GM19438 (cell line): Measurements from ENCODE around the gene CUTC.
"Not testable (repeated sequence)": the region's sequence is repeated elsewhere in the genome, so short reads cannot be mapped to it uniquely, and the experiment has no call there.

ENCODE experiments used
- ATAC-seq: cut with Tn5 transposase; IDR thresholded peaks from one replicate; pipeline ENCODE4 v1.9.1; 2021; ENCODE audit warnings: low read depth; ENCODE audit not compliant: unreplicated experiment

CUTC gene, protein sequence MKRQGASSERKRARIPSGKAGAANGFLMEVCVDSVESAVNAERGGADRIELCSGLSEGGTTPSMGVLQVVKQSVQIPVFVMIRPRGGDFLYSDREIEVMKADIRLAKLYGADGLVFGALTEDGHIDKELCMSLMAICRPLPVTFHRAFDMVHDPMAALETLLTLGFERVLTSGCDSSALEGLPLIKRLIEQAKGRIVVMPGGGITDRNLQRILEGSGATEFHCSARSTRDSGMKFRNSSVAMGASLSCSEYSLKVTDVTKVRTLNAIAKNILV

DNA sequence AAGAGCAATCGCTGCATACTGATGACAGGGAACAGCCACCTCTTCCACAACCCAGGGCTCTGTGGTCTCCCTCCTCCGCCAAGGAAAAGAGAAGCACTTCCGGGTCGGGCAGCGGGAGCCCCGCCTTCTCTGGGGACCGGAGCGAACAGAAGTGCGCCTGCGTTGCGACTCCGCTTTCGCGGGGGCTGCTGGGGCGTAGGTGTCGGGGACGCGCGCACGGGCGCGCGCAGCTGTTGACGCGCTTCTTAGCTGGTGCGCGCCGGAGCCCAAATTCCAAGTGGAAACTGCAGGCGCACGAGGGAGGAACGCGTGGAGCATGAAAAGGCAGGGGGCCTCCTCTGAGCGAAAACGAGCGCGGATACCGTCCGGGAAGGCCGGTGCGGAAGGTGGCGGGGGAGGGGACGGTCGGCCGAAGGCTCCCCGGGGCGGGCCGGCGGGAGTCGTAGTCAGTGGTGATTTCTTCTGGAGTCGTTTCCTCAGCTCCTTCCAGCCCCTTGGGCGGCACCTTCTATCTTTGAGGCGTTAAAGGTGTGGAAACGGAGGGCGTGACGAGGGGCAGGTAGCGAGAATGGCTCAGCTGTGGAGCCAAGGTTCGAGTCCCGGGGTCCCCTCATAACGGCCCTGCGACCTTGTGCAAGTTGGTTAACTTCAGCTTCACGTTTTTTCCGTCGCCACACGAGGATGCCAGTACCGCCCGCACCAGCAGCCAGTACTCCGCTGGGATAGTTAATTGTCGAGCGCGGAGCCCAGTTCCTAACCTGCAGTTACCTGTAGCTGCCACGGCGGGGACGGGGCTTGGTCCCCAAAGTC is at the start of gene CUTC, which contains the start of gene COX15:
Gene CUTC (plus strand): TSS at position 202 of the 810 bp plus-strand sequence. CDS start 115 bp downstream, at position 317.
Gene COX15 (minus strand): TSS at position 95 of the 810 bp plus-strand sequence. CDS start 78 bp downstream, at position 17.
- ATAC-seq: peak; percentile 90

- ATAC-seq: no peak
Observed at GRCh38 chr10:99682752-99683151, 49.3 kb upstream of the CUTC start.

GRCh38 chr10:99685597-99685967 is 46.5 kb upstream of the CUTC start:
- ATAC-seq: peak; percentile 98

DNA sequence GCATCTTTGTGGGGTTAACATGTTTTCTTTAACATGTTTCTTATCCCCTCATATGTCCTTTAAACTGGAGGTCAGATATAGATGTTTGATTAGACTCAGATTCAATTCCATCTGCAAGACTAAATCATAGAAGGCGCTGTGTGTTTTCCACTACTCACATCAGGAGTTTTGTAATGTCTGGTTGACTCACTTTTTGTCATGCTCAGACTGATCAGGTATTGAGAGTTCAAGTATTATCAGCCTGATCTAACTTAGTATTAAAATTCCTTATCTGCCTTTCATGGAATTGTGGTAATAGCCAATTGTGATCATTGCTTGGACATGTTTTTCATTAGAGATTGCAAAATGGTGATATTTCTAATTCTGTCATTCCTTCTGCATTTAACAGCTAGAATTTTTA is 42.6 kb upstream of the CUTC start:
- no peak for ATAC-seq

- no peak for ATAC-seq
Observed at GRCh38 chr10:99693933-99694583, 38.0 kb upstream of the CUTC start.

DNA sequence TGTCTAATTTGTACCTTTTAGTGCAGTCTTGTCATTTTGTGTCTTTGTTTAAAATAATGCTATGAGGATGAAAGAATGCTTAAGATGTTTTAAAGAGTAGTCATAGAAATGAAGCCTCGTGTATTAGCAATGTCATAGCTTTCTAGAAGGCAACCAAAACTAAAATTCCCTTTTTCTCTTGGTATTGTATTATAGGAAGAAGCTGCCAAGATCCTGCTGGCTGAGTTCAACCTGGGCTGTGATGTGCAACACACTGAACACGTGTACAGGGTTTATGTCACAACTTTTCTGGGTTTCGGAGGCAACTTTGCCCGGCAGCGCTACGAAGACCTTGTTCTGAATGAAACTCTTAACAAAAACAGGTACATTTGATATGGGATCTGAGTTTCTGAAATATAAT is 36.3 kb upstream of the CUTC start:
- no peak for ATAC-seq

DNA sequence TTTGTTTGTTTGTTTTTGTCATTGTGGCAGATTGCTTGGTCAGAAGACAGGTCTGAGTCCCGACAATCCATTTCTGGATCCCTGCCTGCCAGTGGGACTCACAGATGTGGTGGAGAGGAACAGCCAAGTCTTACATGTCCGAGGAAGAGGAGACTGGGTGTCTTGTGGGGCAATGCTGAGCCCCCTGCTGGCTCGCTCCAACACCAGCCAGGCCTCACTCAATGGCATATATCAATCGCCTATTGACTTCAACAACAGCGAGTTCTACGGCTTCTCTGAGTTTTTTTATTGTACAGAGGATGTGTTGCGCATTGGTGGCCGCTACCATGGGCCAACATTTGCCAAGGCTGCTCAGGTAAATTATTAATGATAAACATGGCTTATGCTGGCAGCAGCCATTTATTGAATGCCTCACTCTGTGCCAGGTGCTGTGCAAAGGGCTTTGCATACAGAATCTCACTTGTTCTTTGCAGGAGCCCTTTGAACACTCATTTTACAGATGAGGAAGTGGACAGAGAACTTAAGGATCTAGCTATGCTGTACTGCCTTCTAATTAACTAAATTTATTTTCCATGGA is 33.4 kb upstream of the CUTC start:
- no peak for ATAC-seq

DNA sequence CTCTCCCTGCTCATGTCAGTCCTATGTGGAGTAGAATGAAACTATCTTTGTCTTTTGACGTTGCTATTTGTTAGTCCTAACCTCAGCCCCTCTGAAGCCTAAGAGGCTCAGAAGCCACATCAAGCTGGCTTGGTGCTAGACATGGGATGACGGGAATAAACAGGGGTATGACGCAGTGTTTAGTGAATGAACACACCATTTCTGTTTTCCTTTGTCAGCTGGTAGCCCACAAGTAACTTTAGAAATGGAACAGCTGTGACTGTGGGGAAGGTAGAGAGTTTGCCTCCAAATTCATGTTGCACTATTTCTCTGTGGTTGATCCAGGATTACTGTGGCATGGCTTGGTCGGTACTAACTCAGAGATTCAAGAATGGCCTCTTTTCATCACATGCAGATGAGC is 31.4 kb upstream of the CUTC start:
- no peak for ATAC-seq

- no peak for ATAC-seq
Observed at GRCh38 chr10:99708428-99709012, 23.5 kb upstream of the CUTC start.

DNA sequence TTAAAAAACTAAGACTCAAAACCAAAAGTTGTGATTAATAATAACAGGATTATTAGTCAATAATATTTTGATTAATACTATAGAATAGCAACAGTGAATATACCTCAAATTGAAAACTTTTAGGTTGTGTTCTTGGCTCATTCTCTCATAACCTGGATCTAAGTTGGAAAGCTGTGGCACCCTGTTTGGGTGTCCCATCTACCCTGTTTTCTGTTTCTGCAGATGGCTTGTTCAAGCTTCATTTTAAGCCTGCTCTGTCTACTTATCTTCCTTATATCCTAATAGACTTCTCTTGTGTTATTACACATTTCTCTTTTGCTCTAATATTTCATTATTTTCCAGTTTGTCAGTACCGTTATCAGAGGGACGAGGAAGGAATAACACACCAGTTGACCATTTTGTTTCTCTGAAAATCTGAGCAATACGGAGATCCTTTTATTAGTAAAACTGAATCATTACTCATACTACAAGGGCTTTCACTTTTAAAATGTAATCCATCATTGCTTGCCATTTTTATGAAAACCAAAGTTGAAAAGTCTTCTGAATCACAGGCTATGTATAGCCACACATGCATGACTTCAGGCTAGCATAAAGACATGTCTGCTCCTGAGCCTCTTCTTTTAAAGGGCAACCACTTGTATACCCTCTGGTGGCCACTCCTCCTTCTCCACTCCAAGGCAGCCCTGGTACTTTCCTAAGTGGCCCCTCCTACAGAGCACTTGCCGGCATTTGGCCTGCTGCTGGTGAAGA is 22.4 kb upstream of the CUTC start:
- no peak for ATAC-seq

DNA sequence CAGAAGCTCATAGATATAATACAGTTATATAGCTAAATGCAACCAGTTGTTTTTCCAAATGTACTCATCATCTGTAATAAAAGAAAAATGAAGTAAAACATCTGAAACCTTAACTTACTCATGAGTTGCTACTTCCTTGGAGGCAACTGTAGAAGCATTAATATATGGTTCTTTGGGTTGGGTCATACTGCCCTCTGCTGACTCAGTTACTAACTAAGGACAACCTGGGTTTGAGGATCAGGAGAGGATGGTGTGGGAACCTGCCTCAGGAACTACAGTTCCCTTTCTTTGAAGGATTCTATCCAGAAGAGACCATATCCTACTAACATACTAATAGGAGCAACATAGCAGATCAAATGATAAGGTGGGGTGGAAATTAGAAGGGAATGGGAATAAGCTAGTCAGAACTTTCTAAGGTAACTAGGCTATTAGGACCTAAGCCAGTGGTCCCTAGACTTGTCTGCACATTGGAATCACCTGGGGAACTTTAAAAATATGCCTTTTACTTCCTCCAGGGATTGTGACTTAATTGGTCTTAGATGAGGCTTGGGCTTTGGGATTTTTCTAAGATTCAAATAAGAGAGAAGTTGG is 20.8 kb upstream of the CUTC start:
- ATAC-seq: no peak

- no peak for ATAC-seq
Observed at GRCh38 chr10:99714446-99714845, 17.6 kb upstream of the CUTC start.

GRCh38 chr10:99720387-99720786 is 11.6 kb upstream of the CUTC start:
- ATAC-seq: no peak

DNA sequence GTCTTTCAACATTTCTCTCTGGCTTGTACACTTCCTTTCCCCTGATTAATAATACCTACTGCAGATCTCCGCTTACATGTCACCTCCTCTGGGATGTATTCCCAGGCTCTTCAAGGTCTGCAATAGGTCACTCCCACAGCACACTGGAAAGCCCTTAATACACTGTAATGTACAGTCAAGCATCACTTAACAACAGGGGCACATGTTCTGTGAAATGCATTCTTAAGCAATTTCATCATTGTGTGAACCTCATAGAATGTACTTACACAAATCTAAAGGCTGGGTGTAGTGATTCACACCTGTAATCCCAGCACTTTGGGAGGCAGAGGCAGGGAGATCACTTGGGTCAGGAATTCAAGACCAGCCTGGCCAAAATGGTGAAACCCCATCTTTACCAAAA is 2.0 kb upstream of the CUTC start:
- no peak for ATAC-seq

GRCh38 chr10:99731306-99732032 is 565 bp upstream of the CUTC start:
- peak; percentile 38 for ATAC-seq

GRCh38 chr10:99733366-99733765 is 1.3 kb downstream of the CUTC start:
- no peak for ATAC-seq

DNA sequence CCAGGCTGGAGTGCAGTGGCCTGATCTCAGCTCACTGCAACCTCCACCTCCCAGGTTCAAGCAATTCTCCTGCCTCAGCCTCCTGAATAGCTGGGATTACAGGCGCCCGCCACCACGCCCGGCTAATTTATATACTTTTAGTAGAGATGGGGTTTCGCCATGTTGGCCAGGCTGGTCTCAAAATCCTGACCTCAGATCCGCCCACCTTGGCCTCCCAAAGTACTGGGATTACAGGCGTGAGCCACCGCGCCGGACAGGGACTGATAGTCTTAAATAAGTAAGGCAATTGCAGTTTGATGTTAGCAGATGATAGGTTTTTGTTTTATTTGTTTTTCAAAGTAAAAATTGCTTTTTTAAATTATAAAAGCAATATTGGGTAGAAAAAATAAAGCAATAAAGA is 2.1 kb downstream of the CUTC start:
- ATAC-seq: not testable (repeated sequence)

DNA sequence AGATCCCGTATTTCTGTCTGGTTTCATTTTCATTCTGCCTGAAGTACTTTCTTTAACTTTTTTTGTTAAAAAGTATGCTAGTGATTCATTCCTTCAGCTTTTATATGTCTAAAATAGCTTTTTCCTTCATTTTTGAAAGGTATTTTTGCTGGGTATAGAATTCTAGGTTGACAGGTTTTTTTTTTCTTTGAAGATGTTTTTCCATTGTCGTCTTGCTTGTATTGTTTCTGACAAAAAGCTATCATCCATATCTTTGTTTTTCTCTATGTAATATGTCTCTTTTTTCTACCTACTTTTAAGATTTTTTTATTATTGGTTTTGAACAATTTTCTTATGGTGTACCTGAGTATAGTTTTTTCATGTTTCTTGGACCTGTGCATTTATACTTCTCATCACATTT is 8.2 kb downstream of the CUTC start:
- no peak for ATAC-seq

GRCh38 chr10:99740933-99741559 is 9.0 kb downstream of the CUTC start:
- no peak for ATAC-seq
